COLO668 (cell line): ENCODE measurements around the gene KNTC1.
"Not testable (repeated sequence)": the region's sequence is repeated elsewhere in the genome, so short reads cannot be mapped to it uniquely, and the experiment has no call there.

Experiments
- DNase-seq: peaks from one replicate; lab custom pipeline; 2025; ENCODE audit not compliant: unreplicated experiment; lab: John Stamatoyannopoulos, UW

KNTC1 gene

GRCh38 chr12:122526683-122527477 is at the start of gene KNTC1, which contains the start of gene RSRC2:
KNTC1 (plus strand) TSS chr12:122527249; CDS start chr12:122530064, 2,815 bp downstream.
RSRC2 (minus strand) TSS chr12:122526936; CDS start chr12:122526853, 83 bp downstream.
- DNase-seq: peak; percentile 99

- no peak for DNase-seq
These were observed 46.3 kb upstream of the KNTC1 start for GRCh38 chr12:122480753-122481152.

- DNase-seq: no peak
These were observed 45.2 kb upstream of the KNTC1 start for GRCh38 chr12:122481861-122482260.

GRCh38 chr12:122483969-122484368 is 43.1 kb upstream of the KNTC1 start:
- no peak for DNase-seq

- not testable (repeated sequence) for DNase-seq
These were observed 42.7 kb upstream of the KNTC1 start for GRCh38 chr12:122484385-122484784.

- not testable (repeated sequence) for DNase-seq
These were observed 40.7 kb upstream of the KNTC1 start for GRCh38 chr12:122486360-122486759.

- no peak for DNase-seq
These were observed 40.1 kb upstream of the KNTC1 start for GRCh38 chr12:122486805-122487426.

GRCh38 chr12:122487807-122488206 is 39.2 kb upstream of the KNTC1 start:
- DNase-seq: not testable (repeated sequence)

- DNase-seq: no peak
These were observed 38.0 kb upstream of the KNTC1 start for GRCh38 chr12:122489038-122489437.

- DNase-seq: no peak
These were observed 35.1 kb upstream of the KNTC1 start for GRCh38 chr12:122491991-122492390.

GRCh38 chr12:122493222-122493621 is 33.8 kb upstream of the KNTC1 start:
- DNase-seq: not testable (repeated sequence)

GRCh38 chr12:122495258-122495657 is 31.8 kb upstream of the KNTC1 start:
- no peak for DNase-seq

- peak; percentile 81 for DNase-seq
These were observed 26.9 kb upstream of the KNTC1 start for GRCh38 chr12:122499991-122500684.

GRCh38 chr12:122500685-122501488 is 26.2 kb upstream of the KNTC1 start, which contains the start of gene ZCCHC8:
ZCCHC8 (minus strand) TSS chr12:122500932; CDS start chr12:122500840, 92 bp downstream.
- peak; percentile 98 for DNase-seq

- DNase-seq: no peak
These were observed 25.5 kb upstream of the KNTC1 start for GRCh38 chr12:122501489-122501989.

GRCh38 chr12:122503147-122503751 is 23.8 kb upstream of the KNTC1 start:
- DNase-seq: no peak

GRCh38 chr12:122503783-122504590 is 23.1 kb upstream of the KNTC1 start:
- DNase-seq: no peak

- no peak for DNase-seq
These were observed 21.5 kb upstream of the KNTC1 start for GRCh38 chr12:122505419-122506051.
